ENCODE results near the gene GH1. TPM values are rescaled to one million over a fixed set of nuclear protein-coding genes. Genes with fewer than 3 reads are reported as not detected.

GH1 gene
- total RNA-seq, 4 donors from 2014 or later = not detected

GRCh38 chr17:63937319-63937718, 18.7 kb upstream of the GH1 start:
- no peaks in the 10 kb centered on the region for H3K9me3 ChIP-seq
- H3K4me3 ChIP-seq = no peak overlapping the region
- H3K27me3 ChIP-seq = no peaks in the 10 kb centered on the region
- TF ChIP-seq EP300 (IDR thresholded peaks at IDR 0.05) = no peak
- TF ChIP-seq POLR2AphosphoS5 (IDR thresholded peaks at IDR 0.05) = no peak
- TF ChIP-seq CTCF (IDR thresholded peaks at IDR 0.05) = no peak
- no peak for TF ChIP-seq POLR2A (IDR thresholded peaks at IDR 0.05; ENCODE audit: low read depth)
- no peak overlapping the region for H3K27ac ChIP-seq (replicated peaks in 1 of 4)
- peaks cover 0 to under 1% (median 0%) of the 10 kb centered on the region in 4 donors for H3K4me1 ChIP-seq
- intact Hi-C loops (cut with DNase I) = no loop called here
- 91% methylated on average over 6 of the region's 6 CpGs for WGBS
- DNase-seq (ENCODE audit: extremely low spot score) = no peak
- H3K36me3 ChIP-seq = no peaks in the 10 kb centered on the region

GRCh38 chr17:63934183-63935112, 15.8 kb upstream of the GH1 start:
- Histone ChIP-seq H3K4me1 (peaks cover 5 to 20% (median 16%) of the 10 kb centered on the region in 4 donors), H3K9me3 (no peaks in the 10 kb centered on the region), H3K27me3 (no peaks in the 10 kb centered on the region), H3K4me3 (no peak overlapping the region), H3K36me3 (peaks cover 0 to 4% (median 0%) of the 10 kb centered on the region in 4 donors), H3K27ac (replicated peaks in 1 of 4) (no peak overlapping the region)
- DNase-seq (ENCODE audit: extremely low spot score) = no peak
- TF ChIP-seq POLR2AphosphoS5 (IDR thresholded peaks at IDR 0.05) = no peak
- TF ChIP-seq POLR2A (IDR thresholded peaks at IDR 0.05; ENCODE audit: low read depth) = no peak
- TF ChIP-seq EP300 (IDR thresholded peaks at IDR 0.05) = no peak
- TF ChIP-seq CTCF (IDR thresholded peaks at IDR 0.05) = no peak
- intact Hi-C loops (cut with DNase I) = no loop called here
- WGBS = 83% methylated on average over 20 of the region's 21 CpGs

DNA sequence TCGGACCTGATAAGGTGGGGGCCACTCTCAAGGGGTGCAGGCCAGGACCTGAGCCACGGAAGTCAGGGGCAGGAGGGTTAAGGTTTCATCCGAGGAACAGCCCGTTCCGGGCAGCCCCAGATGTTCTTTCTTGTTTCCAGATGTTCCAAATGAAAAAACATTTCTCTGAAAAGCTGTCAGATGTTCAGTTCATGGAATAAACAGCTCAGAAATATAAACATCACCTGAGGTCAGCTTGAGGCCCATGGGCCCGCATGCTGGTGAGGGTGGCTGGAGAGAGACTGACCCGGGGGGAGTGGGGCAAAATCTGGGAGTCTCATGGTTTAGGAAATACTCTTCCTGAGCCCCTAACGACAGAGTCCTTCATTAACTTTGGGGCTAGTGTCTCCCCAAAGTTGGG, 15.0 kb upstream of the GH1 start:
- no peak for TF ChIP-seq POLR2A (IDR thresholded peaks at IDR 0.05; ENCODE audit: low read depth)
- no peak for TF ChIP-seq POLR2AphosphoS5 (IDR thresholded peaks at IDR 0.05)
- TF ChIP-seq CTCF (IDR thresholded peaks at IDR 0.05) = no peak
- no peak for TF ChIP-seq EP300 (IDR thresholded peaks at IDR 0.05)
- peaks cover 5 to 20% (median 16%) of the 10 kb centered on the region in 4 donors for H3K4me1 ChIP-seq
- H3K9me3 ChIP-seq = no peaks in the 10 kb centered on the region
- H3K4me3 ChIP-seq = no peak overlapping the region
- H3K36me3 ChIP-seq = peaks cover 0 to 12% (median 0%) of the 10 kb centered on the region in 4 donors
- no peaks in the 10 kb centered on the region for H3K27me3 ChIP-seq
- WGBS = 81% methylated on average over 8 of the region's 8 CpGs
- no peak for DNase-seq (ENCODE audit: extremely low spot score)
- no peak overlapping the region for H3K27ac ChIP-seq (replicated peaks in 1 of 4)
- intact Hi-C loops (cut with DNase I) = no loop called here

GRCh38 chr17:63932721-63933120, 14.1 kb upstream of the GH1 start:
- Histone ChIP-seq H3K4me1 (peaks cover 5 to 20% (median 16%) of the 10 kb centered on the region in 4 donors), H3K27me3 (no peaks in the 10 kb centered on the region), H3K9me3 (no peaks in the 10 kb centered on the region), H3K27ac (replicated peaks in 1 of 4) (no peak overlapping the region), H3K4me3 (no peak overlapping the region), H3K36me3 (peaks cover 0 to 13% (median 0%) of the 10 kb centered on the region in 4 donors)
- TF ChIP-seq EP300 (IDR thresholded peaks at IDR 0.05) = no peak
- TF ChIP-seq CTCF (IDR thresholded peaks at IDR 0.05) = no peak
- no peak for TF ChIP-seq POLR2A (IDR thresholded peaks at IDR 0.05; ENCODE audit: low read depth)
- TF ChIP-seq POLR2AphosphoS5 (IDR thresholded peaks at IDR 0.05) = no peak
- intact Hi-C loops (cut with DNase I) = no loop called here
- no peak for DNase-seq (ENCODE audit: extremely low spot score)
- 87% methylated on average over 4 of the region's 4 CpGs for WGBS
